ENCODE measurements around the gene RAC3.

Gene RAC3

DNA sequence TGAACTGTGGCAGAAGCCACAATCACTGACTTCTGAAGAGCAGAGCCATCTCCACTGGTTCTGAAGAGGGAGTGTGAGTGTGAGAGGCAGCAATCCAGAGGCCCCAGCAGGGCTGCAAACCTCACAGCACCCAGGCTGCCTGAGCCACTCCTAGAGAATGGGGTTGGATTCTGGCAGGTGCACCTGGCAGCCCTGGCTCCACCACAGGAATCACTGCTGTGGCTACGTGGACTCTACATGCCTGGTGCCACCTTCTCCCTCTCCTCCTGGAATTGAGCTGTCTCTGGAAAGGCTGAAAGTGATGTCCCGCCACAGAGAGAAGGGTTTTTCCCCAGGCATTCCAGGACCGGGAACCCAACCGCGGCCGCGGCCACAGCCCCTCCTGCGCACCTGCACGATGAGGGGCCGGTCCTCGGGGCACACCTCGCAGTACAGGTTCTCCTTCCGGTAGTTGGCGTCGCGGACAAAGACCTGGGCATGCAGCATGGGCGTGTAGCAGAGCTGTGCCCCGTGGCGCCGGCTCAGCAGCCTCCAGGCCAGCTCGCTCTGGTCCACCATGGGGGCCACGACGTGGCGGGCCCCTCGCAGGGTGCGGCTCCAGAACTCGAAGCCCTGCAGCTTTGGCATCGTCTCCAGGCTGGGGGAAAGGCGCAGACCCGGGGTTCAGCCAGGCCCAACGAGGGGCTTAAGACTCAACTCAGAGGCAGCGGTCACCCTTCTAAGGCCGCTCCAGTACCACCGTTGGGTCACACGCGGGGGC is 33.1 kb downstream of the RAC3 start:
- H3K4me3 ChIP-seq (ENCODE audit: low read depth, low read length): peak overlapping the region; percentile 70
- TF ChIP-seq, protein P1, sequence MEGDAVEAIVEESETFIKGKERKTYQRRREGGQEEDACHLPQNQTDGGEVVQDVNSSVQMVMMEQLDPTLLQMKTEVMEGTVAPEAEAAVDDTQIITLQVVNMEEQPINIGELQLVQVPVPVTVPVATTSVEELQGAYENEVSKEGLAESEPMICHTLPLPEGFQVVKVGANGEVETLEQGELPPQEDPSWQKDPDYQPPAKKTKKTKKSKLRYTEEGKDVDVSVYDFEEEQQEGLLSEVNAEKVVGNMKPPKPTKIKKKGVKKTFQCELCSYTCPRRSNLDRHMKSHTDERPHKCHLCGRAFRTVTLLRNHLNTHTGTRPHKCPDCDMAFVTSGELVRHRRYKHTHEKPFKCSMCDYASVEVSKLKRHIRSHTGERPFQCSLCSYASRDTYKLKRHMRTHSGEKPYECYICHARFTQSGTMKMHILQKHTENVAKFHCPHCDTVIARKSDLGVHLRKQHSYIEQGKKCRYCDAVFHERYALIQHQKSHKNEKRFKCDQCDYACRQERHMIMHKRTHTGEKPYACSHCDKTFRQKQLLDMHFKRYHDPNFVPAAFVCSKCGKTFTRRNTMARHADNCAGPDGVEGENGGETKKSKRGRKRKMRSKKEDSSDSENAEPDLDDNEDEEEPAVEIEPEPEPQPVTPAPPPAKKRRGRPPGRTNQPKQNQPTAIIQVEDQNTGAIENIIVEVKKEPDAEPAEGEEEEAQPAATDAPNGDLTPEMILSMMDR (IDR thresholded peaks at IDR 0.05; ENCODE audit: borderline replicate concordance, insufficient read depth, low read depth, low read length): no peak

DNA sequence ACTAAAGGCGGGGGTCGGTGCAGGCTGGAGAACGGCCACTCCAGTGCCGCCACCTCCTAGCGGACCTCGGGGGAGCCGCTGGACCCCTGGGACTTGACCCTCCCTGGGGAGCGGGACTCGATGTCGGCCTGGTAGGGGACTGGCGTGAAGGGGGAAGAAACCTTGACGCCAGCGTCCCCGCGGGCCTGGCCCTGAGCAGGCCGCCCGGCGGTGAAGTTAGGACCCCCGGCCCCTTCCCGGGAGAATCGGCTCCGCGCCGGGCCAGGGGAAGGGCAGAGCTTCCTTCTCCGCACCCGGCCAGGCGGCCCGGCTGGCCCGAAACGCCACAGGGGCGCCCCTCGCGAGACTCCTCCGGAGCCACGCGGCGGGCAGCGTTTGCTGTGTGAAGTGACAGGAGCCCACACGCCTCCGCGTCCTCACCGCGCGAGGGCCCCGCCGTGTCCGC is 33.7 kb downstream of the RAC3 start:
- peak overlapping the region; percentile 70 for H3K4me3 ChIP-seq (ENCODE audit: low read depth, low read length)
- TF ChIP-seq, protein P1 (IDR thresholded peaks at IDR 0.05; ENCODE audit: borderline replicate concordance, insufficient read depth, low read depth, low read length): no peak

DNA sequence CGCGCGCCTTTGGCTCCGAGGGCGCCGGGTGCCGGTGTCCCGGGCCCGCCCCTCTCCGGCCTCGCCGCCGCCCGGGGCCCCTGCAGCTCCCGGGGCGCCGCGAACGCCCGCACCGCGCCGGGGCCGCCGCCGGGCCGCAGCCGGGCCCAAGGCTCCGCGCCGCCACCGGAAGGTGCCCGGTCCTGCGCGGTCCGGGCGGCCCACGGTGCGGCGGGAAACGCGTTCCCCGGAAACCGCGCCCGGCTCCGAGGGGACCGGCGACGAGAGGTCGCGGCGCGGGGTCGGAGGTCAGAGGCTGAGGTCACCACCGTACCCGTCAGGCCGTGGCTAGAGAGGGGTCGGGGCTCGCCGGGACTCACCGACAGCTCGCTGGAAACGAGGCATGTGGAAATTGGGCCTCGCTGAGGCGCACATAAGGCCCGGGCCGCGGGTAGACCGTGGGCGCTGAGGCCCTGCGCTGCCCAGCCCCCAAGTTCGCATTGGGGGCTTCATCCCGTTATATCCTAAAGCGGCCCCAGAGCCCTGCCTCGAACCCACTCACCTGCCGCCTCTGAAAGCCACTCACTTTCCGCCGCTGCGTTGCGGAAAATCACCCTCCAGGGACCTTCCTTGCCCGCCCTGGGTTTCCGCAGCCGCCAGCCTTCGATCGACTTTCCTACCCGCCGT is 34.3 kb downstream of the RAC3 start, which contains the start of gene DUS1L:
TSS of gene DUS1L (minus strand) at position 167 of the 666 bp plus-strand sequence. CDS start 745 bp downstream, outside the sequence.
- TF ChIP-seq, protein P1 (IDR thresholded peaks at IDR 0.05; ENCODE audit: borderline replicate concordance, insufficient read depth, low read depth, low read length): no peak
- H3K4me3 ChIP-seq (ENCODE audit: low read depth, low read length): peak within 1 kb of the TSS; percentile 70

DNA sequence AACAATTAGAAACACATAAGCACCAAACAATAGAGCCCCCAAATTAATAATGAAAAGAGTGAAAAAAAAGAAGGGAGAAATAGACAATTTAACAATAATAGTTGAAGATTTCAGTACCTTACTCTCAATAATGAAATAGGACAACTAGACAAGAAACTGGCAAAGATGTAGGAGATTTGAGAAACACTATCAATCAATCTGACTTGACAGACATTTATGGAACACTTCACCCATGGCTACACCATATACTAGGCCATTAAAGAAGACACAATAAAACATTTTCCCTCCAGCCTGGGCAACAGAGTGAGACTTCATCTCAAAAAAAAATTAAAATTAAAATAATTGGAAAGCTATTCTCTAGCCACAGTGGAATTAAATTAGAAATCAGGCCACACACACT is 39.1 kb downstream of the RAC3 start:
- TF ChIP-seq, protein P1 (IDR thresholded peaks at IDR 0.05; ENCODE audit: borderline replicate concordance, insufficient read depth, low read depth, low read length): no peak
- no peak overlapping the region for H3K4me3 ChIP-seq (ENCODE audit: low read depth, low read length)

DNA sequence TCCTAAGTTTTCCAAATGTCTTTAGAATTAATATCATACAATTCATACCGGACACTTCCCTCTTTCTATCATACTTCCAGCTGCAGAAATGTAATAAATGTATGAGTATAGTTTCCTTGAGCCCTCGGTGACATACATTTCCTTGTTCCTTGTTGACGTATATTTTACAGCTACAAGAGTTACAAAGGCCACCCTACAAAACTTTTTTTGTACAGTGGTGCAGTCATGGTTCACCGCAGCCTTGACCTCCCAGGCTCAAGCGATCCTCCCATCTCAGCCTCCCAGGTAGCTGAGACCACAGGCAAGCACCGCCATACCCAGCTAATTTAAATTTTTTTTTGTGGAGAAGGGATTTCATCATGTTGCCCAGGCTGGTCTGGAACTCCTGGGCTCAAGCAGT is 41.3 kb downstream of the RAC3 start:
- TF ChIP-seq, protein P1 (IDR thresholded peaks at IDR 0.05; ENCODE audit: borderline replicate concordance, insufficient read depth, low read depth, low read length): no peak
- H3K4me3 ChIP-seq (ENCODE audit: low read depth, low read length): no peak overlapping the region

DNA sequence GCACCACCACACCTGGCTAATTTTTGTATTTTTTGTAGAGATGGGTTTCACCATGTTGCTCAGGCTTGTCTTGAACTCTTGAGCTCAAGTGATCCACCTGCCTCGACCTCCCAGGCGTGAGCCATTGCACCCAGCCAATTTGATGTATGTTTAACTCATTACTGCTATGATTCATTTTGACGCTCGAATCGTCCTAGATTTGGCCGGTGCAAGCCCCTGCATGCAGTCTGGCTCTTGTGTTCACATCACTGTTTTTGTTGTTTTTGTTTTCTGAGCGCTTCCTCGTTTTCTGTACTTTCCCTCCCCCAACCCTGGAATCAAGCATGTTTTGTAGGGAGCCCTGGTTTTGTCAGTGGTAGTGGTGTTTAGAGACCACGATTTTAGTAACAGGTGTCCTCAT is 42.0 kb downstream of the RAC3 start:
- H3K4me3 ChIP-seq (ENCODE audit: low read depth, low read length): no peak overlapping the region
- TF ChIP-seq, protein P1 (IDR thresholded peaks at IDR 0.05; ENCODE audit: borderline replicate concordance, insufficient read depth, low read depth, low read length): no peak

Measured in GM12875 (cell line).